ENCODE results near the gene ZDHHC9.
A peak's percentile ranks its signal among the peaks of the same experiment; 100 is the strongest.

Gene ZDHHC9

GRCh38 chrX:129786210-129786651 lies 57.5 kb downstream of the ZDHHC9 start:
- DNase-seq (ENCODE audit: low spot score) = peak; percentile 40

GRCh38 chrX:129785160-129785947 lies 58.3 kb downstream of the ZDHHC9 start:
- DNase-seq (ENCODE audit: low spot score) = no peak

- no peak for DNase-seq (ENCODE audit: low spot score)
Observed at GRCh38 chrX:129784371-129784770, 59.3 kb downstream of the ZDHHC9 start.

- no peak for DNase-seq (ENCODE audit: low spot score)
Observed at GRCh38 chrX:129783291-129783713, 60.4 kb downstream of the ZDHHC9 start.

- no peak for DNase-seq (ENCODE audit: low spot score)
Observed at GRCh38 chrX:129782706-129783105, 61.0 kb downstream of the ZDHHC9 start.

GRCh38 chrX:129781680-129782495 lies 61.8 kb downstream of the ZDHHC9 start:
- DNase-seq (ENCODE audit: low spot score) = no peak

- DNase-seq (ENCODE audit: low spot score) = peak; percentile 33
Observed at GRCh38 chrX:129781134-129781672, 62.5 kb downstream of the ZDHHC9 start.

GRCh38 chrX:129780441-129781105 lies 63.1 kb downstream of the ZDHHC9 start:
- no peak for DNase-seq (ENCODE audit: low spot score)

GRCh38 chrX:129779747-129780146 lies 63.9 kb downstream of the ZDHHC9 start, which contains the start of gene SASH3:
Gene SASH3 (plus strand): TSS chrX:129779949. CDS start chrX:129780098, 149 bp downstream.
- DNase-seq (ENCODE audit: low spot score) = peak; percentile 28

GRCh38 chrX:129779086-129779672 lies 64.5 kb downstream of the ZDHHC9 start:
- no peak for DNase-seq (ENCODE audit: low spot score)

- DNase-seq (ENCODE audit: low spot score) = peak; percentile 38
Observed at GRCh38 chrX:129777218-129778030, 66.3 kb downstream of the ZDHHC9 start.

GRCh38 chrX:129773649-129774458 lies 69.8 kb downstream of the ZDHHC9 start:
- DNase-seq (ENCODE audit: low spot score) = no peak

- peak; percentile 76 for DNase-seq (ENCODE audit: low spot score)
Observed at GRCh38 chrX:129772796-129773431, 70.8 kb downstream of the ZDHHC9 start.

- no peak for DNase-seq (ENCODE audit: low spot score)
Observed at GRCh38 chrX:129771266-129771995, 72.3 kb downstream of the ZDHHC9 start.

GRCh38 chrX:129769467-129770154 lies 74.1 kb downstream of the ZDHHC9 start:
- DNase-seq (ENCODE audit: low spot score) = no peak

- no peak for DNase-seq (ENCODE audit: low spot score)
Observed at GRCh38 chrX:129768586-129769466, 74.9 kb downstream of the ZDHHC9 start.

- DNase-seq (ENCODE audit: low spot score) = no peak
Observed at GRCh38 chrX:129768186-129768585, 75.5 kb downstream of the ZDHHC9 start.

All from pons (tissue), 1 donor.